Measurements from ENCODE around the gene MTOR. TPM values are rescaled to one million over a fixed set of nuclear protein-coding genes. Genes with fewer than 3 reads are reported as not detected.
A peak's percentile ranks its signal among the peaks of the same experiment; 100 is the strongest.

The MTOR gene
- total RNA-seq, 6 donors from 2014 or later, result 27.5 to 61.0 (median 33.1) TPM

DNA sequence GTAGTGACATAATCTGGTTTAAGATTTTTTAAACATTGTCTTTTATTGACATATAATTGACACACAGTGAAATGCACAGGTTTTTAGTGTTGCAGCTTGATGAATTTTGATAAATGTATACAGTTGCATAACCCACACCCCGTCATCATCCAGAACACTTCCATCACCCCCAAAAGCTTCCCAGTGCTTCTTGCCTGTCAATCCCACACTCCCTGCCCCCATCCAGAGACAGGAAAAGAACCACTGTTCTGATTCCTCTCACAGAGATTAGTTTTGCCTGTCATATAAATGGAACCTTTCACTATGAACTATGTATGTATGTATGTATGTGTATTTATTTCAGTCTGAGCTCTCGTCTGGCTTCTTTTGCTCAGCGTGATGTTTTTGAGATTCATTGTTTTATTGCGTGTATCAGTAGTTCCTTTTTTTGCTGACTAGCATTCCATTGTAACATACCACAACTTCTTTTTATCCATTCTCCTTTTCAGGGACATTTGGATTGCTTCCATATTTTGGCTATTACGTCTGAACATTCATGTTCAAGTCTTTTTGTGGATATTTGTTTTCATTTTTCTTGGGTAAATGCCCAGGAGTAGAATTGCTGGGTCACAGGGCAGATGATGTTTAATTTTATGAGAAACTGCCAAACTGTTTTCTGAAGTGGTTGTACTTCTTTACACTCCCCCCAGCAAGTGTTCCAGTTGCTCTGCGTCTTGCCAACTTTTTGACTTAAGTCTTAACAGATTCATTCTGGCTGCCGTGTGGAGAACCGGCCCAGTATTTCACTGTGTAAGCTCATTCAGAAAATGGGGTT lies 19.4 kb upstream of the MTOR start:
- 31 to 33% methylated on average over 8 of the region's 8 CpGs for WGBS, 2 donors
- H3K4me1 ChIP-seq, result peaks cover 22 to 31% (median 25%) of the 10 kb centered on the region in 4 donors
- H3K27me3 ChIP-seq, result no peaks in the 10 kb centered on the region
- peaks cover 0 to 27% (median 6%) of the 10 kb centered on the region in 4 donors for H3K36me3 ChIP-seq
- DNase-seq (peak in 1 of 2 donors; percentile 62), ATAC-seq (ENCODE audit: low FRiP score in 2 of 2) (peak; percentile 67 to 83)
- TF ChIP-seq POLR2A (IDR thresholded peaks at IDR 0.05) (no peak), EP300 (IDR thresholded peaks at IDR 0.05) (no peak)
- TF ChIP-seq, protein P1, sequence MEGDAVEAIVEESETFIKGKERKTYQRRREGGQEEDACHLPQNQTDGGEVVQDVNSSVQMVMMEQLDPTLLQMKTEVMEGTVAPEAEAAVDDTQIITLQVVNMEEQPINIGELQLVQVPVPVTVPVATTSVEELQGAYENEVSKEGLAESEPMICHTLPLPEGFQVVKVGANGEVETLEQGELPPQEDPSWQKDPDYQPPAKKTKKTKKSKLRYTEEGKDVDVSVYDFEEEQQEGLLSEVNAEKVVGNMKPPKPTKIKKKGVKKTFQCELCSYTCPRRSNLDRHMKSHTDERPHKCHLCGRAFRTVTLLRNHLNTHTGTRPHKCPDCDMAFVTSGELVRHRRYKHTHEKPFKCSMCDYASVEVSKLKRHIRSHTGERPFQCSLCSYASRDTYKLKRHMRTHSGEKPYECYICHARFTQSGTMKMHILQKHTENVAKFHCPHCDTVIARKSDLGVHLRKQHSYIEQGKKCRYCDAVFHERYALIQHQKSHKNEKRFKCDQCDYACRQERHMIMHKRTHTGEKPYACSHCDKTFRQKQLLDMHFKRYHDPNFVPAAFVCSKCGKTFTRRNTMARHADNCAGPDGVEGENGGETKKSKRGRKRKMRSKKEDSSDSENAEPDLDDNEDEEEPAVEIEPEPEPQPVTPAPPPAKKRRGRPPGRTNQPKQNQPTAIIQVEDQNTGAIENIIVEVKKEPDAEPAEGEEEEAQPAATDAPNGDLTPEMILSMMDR (IDR thresholded peaks at IDR 0.05), result no peak
- no peak overlapping the region for H3K4me3 ChIP-seq
- no peaks in the 10 kb centered on the region for H3K9me3 ChIP-seq
- H3K27ac ChIP-seq, result peak overlapping the region; percentile 20 to 75 (median 62)

DNA sequence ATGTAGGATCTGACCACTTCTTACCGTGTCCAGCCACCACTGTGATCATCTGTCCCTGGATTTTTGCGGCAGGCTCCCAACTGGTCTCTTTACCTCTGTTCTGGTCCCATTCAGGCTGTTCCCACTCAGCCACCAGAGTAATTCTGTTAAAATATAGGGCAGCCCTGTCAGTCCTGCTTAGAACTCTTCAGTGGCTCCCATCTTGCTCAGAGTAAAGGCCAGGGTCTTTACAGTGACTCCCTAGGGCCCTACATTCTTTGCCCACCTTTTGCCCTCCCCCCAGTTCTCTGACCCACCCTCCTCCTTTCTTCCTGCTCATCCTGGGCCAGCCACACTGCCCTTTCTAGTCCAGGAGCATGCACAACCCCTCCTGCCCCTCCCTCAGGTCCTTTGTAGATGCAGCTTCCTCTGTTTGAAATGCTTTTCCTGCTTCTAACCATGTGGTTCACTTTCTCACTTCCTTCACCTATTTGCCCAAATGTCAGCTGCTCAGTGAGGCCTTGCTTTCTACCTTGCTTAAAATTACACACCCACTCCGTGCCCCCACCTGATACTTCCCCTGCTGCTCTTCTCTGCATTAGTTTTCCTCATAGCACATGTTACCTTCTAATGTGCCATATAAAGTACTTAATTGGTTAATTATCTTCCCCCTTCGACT lies 18.5 kb upstream of the MTOR start:
- H3K27me3 ChIP-seq, result no peaks in the 10 kb centered on the region
- ATAC-seq (ENCODE audit: low FRiP score in 2 of 2) (no peak), DNase-seq (no peak)
- TF ChIP-seq POLR2AphosphoS5 (IDR thresholded peaks at IDR 0.05), result no peak
- TF ChIP-seq POLR2A (IDR thresholded peaks at IDR 0.05), result no peak
- TF ChIP-seq, protein P1 (IDR thresholded peaks at IDR 0.05), result no peak
- TF ChIP-seq EP300 (IDR thresholded peaks at IDR 0.05), result no peak
- no peaks in the 10 kb centered on the region for H3K9me3 ChIP-seq
- peaks cover 0 to 18% (median 7%) of the 10 kb centered on the region in 4 donors for H3K36me3 ChIP-seq
- H3K4me1 ChIP-seq, result peaks cover 28 to 37% (median 30%) of the 10 kb centered on the region in 4 donors
- no peak overlapping the region for H3K4me3 ChIP-seq
- peak overlapping the region in 3 of 4 donors; percentile 57 to 75 (median 66) for H3K27ac ChIP-seq
- WGBS, 2 donors, result 53 to 64% methylated on average over 4 of the region's 4 CpGs

DNA sequence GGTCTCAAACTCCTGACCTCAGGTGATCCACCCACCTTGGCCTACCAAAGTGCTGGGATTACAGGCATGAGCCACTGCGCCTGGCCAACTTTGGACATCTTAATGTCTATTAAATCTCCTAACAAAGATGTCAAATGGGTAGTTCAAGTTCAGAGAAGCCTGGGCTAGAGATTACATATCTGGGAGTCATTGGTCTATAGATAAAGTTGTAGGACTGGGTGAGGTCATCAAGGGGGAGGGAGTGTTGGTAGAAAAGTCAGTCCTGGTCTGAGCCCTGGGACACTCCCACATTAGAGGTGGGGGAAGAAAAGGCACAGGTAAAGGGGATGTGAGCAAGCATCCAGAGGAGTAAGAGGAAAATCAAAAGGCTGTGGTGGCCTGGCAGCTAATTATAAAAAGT lies 17.3 kb upstream of the MTOR start:
- H3K27ac ChIP-seq, result peak overlapping the region in 2 of 4 donors; percentile 66 to 75
- DNase-seq (no peak), ATAC-seq (ENCODE audit: low FRiP score in 2 of 2) (no peak)
- TF ChIP-seq POLR2A (IDR thresholded peaks at IDR 0.05) (no peak), POLR2AphosphoS5 (IDR thresholded peaks at IDR 0.05) (no peak), EP300 (IDR thresholded peaks at IDR 0.05) (no peak)
- TF ChIP-seq, protein P1 (IDR thresholded peaks at IDR 0.05), result no peak
- peaks cover 39 to 49% (median 42%) of the 10 kb centered on the region in 4 donors for H3K4me1 ChIP-seq
- WGBS, 2 donors, result 86 to 100% methylated on average over 1 of the region's 1 CpG
- no peaks in the 10 kb centered on the region for H3K27me3 ChIP-seq
- H3K9me3 ChIP-seq, result no peaks in the 10 kb centered on the region
- no peak overlapping the region for H3K4me3 ChIP-seq
- peaks cover 0 to 14% (median 6%) of the 10 kb centered on the region in 4 donors for H3K36me3 ChIP-seq

DNA sequence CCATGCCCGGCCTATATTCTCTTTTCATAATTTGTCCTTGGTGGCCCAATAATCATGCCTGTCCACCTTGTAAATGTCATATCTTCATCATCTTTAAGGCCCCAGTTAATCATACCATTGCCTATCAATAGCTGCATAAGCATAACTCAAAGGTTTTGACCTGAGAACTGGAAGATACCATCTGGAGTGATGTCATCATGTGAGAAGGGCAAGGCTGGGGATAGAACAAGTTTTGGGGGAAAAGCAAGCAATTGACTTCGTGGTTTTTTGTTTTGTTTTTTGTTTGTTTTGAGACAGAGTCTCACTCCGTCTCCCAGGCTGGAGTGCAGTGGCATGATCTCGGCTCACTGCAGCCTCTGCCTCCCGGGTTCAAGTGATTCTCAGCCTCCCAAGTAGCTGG lies 16.8 kb upstream of the MTOR start:
- ATAC-seq (ENCODE audit: low FRiP score in 2 of 2) (no peak), DNase-seq (no peak)
- WGBS, 2 donors, result 87 to 90% methylated on average over 5 of the region's 5 CpGs
- H3K4me1 ChIP-seq, result peaks cover 44 to 54% (median 47%) of the 10 kb centered on the region in 4 donors
- no peak overlapping the region for H3K27ac ChIP-seq
- no peak overlapping the region for H3K4me3 ChIP-seq
- H3K36me3 ChIP-seq, result peaks cover 0 to 14% (median 6%) of the 10 kb centered on the region in 4 donors
- no peaks in the 10 kb centered on the region for H3K9me3 ChIP-seq
- H3K27me3 ChIP-seq, result no peaks in the 10 kb centered on the region
- TF ChIP-seq POLR2A (IDR thresholded peaks at IDR 0.05), result no peak
- TF ChIP-seq POLR2AphosphoS5 (IDR thresholded peaks at IDR 0.05), result no peak
- TF ChIP-seq EP300 (IDR thresholded peaks at IDR 0.05), result no peak
- TF ChIP-seq, protein P1 (IDR thresholded peaks at IDR 0.05), result no peak
